Smooth muscle cell (in vitro differentiated cells): Measurements from ENCODE around the gene SCNN1A. TPM values are rescaled to one million over a fixed set of nuclear protein-coding genes. Genes with fewer than 3 reads are reported as not detected.
A peak's percentile ranks its signal among the peaks of the same experiment; 100 is the strongest.

Source experiments
- DNase-seq: peaks from one replicate; lab custom pipeline; 2025; ENCODE audit not compliant: unreplicated experiment; lab: John Stamatoyannopoulos, UW
- H2AFZ ChIP-seq: fragments of 200-600 bp; sonication (generic); 2 replicates; pipeline ENCODE4 v1.6.0; 2016; ENCODE audit warnings: antibody characterized with exemption, low read depth, mild to moderate bottlenecking
- H3F3A ChIP-seq: fragments of 200-600 bp; sonication (generic); 2 replicates; pipeline ENCODE4 v1.6.0; 2017; ENCODE audit warnings: antibody characterized with exemption, low read depth
- H3K27ac ChIP-seq: fragments of 200-600 bp; sonication (generic); 2 replicates; pipeline ENCODE4 v1.5.1; 2016; ENCODE audit warnings: low read depth, mild to moderate bottlenecking
- H3K27me3 ChIP-seq: fragments of 200-600 bp; sonication (generic); 2 replicates; pipeline ENCODE4 v1.6.1; 2016; ENCODE audit warnings: low read depth, mild to moderate bottlenecking
- H3K36me3 ChIP-seq: fragments of 200-600 bp; sonication (generic); 2 replicates; pipeline ENCODE4 v1.5.1; 2016; ENCODE audit warnings: low read depth
- H3K4me1 ChIP-seq: fragments of 200-600 bp; sonication (generic); 2 replicates; pipeline ENCODE4 v1.5.1; 2016; ENCODE audit warnings: low read depth
- H3K4me2 ChIP-seq: fragments of 200-600 bp; sonication (generic); 2 replicates; pipeline ENCODE4 v1.6.0; 2016; ENCODE audit warnings: mild to moderate bottlenecking
- H3K4me3 ChIP-seq: fragments of 200-600 bp; sonication (generic); 2 replicates; pipeline ENCODE4 v1.5.1; 2016; ENCODE audit warnings: mild to moderate bottlenecking
- H3K79me2 ChIP-seq: fragments of 200-600 bp; sonication (generic); 2 replicates; pipeline ENCODE4 v1.6.0; 2016; ENCODE audit warnings: low read depth, mild to moderate bottlenecking
- H3K9ac ChIP-seq: fragments of 200-600 bp; sonication (generic); 2 replicates; pipeline ENCODE4 v1.6.0; 2016; ENCODE audit warnings: low read depth
- H3K9me3 ChIP-seq: fragments of 200-600 bp; sonication (generic); replicated peaks from 2 replicates; pipeline ENCODE4 v1.5.1; 2016; ENCODE audit warnings: low read depth
- H4K20me1 ChIP-seq: fragments of 200-600 bp; sonication (generic); 2 replicates; pipeline ENCODE4 v1.6.0; 2016; ENCODE audit warnings: low read depth
- WGBS: methylation state at CpG from one replicate; pipeline ENCODE4 v1.1.7; 2016; ENCODE audit warnings: low lambda C conversion rate; 5-methylcytosine and 5-hydroxymethylcytosine counted together
- polyA plus RNA-seq: library from polyadenylated mRNA; unstranded; fragments of >200 nt; fragmentation: Nextera tagmentation; extraction: Ambion mirVana; gene quantifications from 2 replicates; pipeline ENCODE4 v1.2.1, GENCODE V29; 2016
- total RNA-seq: library from RNA; depleted of rRNA; stranded (reverse); fragments of >200 nt; gene quantifications from 2 replicates; pipeline ENCODE4 v1.2.3, GENCODE V29; 2014
- TF ChIP-seq, protein P1 (sequence below): fragments of 200-600 bp; sonication (generic); IDR thresholded peaks from 2 replicates; pipeline ENCODE4 v1.5.1; 2017; ENCODE audit warnings: borderline replicate concordance, mild to moderate bottlenecking, antibody characterized with exemption; ENCODE audit not compliant: insufficient read depth, poor library complexity, severe bottlenecking

Gene SCNN1A
- total and polyA plus RNA-seq, 2 experiments from 2014 or later: 0.57 to 1.3 TPM

DNA sequence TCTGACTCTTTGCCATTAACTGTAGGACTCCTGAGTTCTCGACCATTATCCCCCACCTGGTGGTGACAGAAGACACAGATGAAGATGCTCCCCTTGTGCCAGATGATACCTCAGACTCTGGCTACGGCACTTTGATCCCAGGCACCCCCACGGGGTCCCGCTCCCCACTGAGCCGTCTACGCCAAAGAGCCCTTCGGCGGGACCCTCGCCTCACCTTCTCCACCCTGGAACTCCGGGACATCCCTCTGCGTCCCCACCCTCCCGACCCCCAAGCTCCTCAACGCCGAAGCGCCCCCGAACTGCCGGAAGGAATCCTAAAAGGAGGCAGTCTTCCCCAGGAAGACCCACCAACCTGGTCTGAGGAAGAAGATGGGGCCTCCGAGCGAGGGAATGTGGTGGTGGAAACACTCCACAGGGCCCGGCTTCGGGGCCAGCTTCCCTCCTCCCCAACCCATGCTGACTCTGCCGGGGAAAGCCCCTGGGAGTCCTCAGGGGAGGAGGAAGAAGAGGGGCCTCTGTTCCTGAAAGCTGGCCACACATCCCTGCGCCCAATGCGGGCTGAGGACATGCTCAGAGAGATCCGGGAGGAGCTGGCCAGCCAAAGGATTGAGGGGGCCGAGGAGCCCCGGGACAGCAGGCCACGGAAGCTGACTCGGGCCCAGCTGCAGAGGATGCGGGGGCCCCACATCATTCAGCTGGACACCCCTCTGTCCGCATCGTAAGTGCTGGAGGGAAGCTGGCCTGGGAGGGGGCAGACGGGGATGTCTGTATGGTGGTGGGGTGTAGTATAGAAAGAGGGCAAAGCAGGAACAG lies 47.9 kb downstream of the SCNN1A start:
- Histone ChIP-seq H3K4me2 (no peak overlapping the region), H3K36me3 (no peaks in the 10 kb centered on the region), H3K9me3 (no peaks in the 10 kb centered on the region), H3F3A (peaks cover 38% of the 10 kb centered on the region), H3K9ac (no peak overlapping the region), H3K27me3 (no peaks in the 10 kb centered on the region), H3K4me3 (no peak overlapping the region), H4K20me1 (peaks cover 28% of the 10 kb centered on the region), H3K27ac (peak overlapping the region; percentile 30), H2AFZ (no peak overlapping the region), H3K79me2 (peaks cover 27% of the 10 kb centered on the region), H3K4me1 (peaks cover 13% of the 10 kb centered on the region)
- TF ChIP-seq, protein P1, sequence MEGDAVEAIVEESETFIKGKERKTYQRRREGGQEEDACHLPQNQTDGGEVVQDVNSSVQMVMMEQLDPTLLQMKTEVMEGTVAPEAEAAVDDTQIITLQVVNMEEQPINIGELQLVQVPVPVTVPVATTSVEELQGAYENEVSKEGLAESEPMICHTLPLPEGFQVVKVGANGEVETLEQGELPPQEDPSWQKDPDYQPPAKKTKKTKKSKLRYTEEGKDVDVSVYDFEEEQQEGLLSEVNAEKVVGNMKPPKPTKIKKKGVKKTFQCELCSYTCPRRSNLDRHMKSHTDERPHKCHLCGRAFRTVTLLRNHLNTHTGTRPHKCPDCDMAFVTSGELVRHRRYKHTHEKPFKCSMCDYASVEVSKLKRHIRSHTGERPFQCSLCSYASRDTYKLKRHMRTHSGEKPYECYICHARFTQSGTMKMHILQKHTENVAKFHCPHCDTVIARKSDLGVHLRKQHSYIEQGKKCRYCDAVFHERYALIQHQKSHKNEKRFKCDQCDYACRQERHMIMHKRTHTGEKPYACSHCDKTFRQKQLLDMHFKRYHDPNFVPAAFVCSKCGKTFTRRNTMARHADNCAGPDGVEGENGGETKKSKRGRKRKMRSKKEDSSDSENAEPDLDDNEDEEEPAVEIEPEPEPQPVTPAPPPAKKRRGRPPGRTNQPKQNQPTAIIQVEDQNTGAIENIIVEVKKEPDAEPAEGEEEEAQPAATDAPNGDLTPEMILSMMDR: no peak
- DNase-seq: no peak
- 87% methylated on average over 33 of the region's 33 CpGs for WGBS

DNA sequence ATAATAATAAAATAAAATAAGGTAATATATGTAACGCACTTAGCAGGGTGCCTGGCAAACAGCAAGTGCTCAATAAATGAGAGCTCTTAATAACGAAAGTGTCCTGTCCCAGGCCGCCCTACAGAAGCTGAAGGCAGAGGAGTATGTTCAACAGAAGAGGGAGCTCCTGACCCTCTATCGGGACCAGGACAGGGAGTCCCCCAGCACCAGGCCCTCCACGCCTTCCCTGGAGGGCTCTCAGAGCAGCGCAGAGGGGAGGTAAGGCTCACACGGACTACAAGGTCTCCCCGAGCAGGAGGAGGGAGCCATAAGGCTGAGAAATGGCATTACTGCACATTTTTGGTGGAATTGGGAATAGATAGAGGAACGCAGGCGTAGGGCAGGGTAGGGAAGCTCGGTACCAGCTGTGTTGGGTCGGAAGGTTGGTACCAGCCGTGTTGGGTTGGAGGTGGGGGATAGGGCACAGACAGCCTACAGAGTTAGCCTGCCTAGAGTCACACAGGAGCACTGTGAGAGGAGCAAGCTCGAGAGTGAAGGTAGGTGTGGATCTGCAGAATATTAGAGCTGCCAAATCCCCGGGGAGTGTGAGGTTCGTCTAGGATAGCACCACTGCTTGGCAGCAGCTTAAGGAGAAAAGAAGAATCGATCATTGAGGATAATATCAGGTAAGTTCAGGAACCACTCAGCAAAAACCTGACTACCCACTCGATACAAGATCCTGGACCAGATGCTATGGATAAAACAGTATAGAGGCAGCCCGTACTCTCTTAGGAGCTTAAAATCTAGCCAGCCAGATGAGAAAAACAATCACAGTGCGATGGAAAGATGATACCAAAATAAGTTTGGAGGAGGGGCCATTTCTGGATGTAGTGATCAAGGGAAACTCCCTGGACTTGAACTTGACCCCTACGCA lies 48.8 kb downstream of the SCNN1A start:
- TF ChIP-seq, protein P1: peak; percentile 19
- no peak overlapping the region for H2AFZ ChIP-seq
- H3K4me3 ChIP-seq: no peak overlapping the region
- H3K9ac ChIP-seq: no peak overlapping the region
- no peaks in the 10 kb centered on the region for H3K27me3 ChIP-seq
- H3F3A ChIP-seq: peaks cover 36% of the 10 kb centered on the region
- H3K4me1 ChIP-seq: peaks cover 20% of the 10 kb centered on the region
- H3K79me2 ChIP-seq: peaks cover 21% of the 10 kb centered on the region
- no peak for DNase-seq
- 76% methylated on average over 21 of the region's 21 CpGs for WGBS
- peaks cover 22% of the 10 kb centered on the region for H4K20me1 ChIP-seq
- H3K36me3 ChIP-seq: no peaks in the 10 kb centered on the region
- H3K4me2 ChIP-seq: no peak overlapping the region
- no peaks in the 10 kb centered on the region for H3K9me3 ChIP-seq
- H3K27ac ChIP-seq: peak overlapping the region; percentile 30

DNA sequence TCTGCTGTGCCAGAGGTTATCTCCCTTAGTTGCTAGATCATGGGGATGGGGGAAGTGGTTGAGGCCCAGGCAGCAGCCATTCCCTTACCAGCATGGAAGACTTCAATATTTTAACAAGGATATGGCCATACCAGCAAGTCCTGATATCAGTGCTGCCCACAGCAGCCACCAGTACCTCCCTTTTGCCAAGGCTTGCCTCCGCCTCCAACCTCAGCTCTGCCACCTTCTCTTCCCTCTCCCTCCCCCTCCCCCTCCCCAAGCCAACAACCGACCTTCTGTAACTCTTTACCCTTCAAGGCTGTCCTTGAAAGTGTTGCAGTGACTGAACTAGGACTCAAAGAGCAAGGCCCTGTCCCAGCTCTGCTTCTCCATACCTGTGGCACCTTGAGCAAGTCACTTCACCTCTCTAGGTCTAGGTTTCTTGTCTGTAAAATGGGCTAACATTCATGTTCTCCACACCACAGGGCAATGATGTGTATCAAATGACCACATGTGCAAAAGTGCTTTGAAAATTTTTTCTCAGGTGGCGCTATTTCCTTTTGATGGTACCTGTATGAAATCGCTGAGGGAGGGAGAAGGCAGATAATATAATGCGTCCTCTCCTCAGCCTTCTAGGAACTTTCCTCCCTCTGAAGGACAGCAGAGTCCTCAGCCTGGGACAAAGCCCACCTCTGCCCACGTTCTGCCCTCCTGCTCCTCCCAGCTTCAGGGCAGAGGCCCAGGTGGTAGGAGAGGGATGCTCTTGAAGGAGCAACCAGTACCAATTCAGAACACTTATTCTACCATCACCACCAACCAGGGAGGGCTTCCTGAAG lies 50.2 kb downstream of the SCNN1A start:
- WGBS: 81% methylated on average over 6 of the region's 6 CpGs

More for the DNA sequence above, 50.2 kb downstream of the SCNN1A start:
- Histone ChIP-seq H3K4me3 (no peak overlapping the region), H3K27ac (peak overlapping the region; percentile 4), H3K9ac (no peak overlapping the region), H3K36me3 (no peaks in the 10 kb centered on the region), H3K4me1 (peaks cover 20% of the 10 kb centered on the region), H3F3A (peaks cover 30% of the 10 kb centered on the region), H3K27me3 (no peaks in the 10 kb centered on the region), H3K79me2 (peaks cover 6% of the 10 kb centered on the region), H3K4me2 (no peak overlapping the region), H4K20me1 (peaks cover 16% of the 10 kb centered on the region), H2AFZ (no peak overlapping the region), H3K9me3 (no peaks in the 10 kb centered on the region)
- DNase-seq: no peak
- TF ChIP-seq, protein P1: no peak
